ENCODE results near the gene FAM98C.
A peak's percentile ranks its signal among the peaks of the same experiment; 100 is the strongest.
"Not testable (repeated sequence)": the region's sequence is repeated elsewhere in the genome, so short reads cannot be mapped to it uniquely, and the experiment has no call there.

FAM98C gene

GRCh38 chr19:38424272-38424671 lies 21.4 kb downstream of the FAM98C start:
- no peaks in the 10 kb centered on the region for H3K9me3 ChIP-seq (ENCODE audit: control insufficient read depth, low read length)
- no peaks in the 10 kb centered on the region for H3K36me3 ChIP-seq (ENCODE audit: control insufficient read depth, insufficient read depth, low read length)
- no peaks in the 10 kb centered on the region for H3K27me3 ChIP-seq (ENCODE audit: control insufficient read depth, insufficient read depth, low read length, poor library complexity, severe bottlenecking)
- H3K4me3 ChIP-seq (ENCODE audit: insufficient read depth, low read depth, low read length) = no peak overlapping the region
- H3K4me1 ChIP-seq (ENCODE audit: control insufficient read depth, insufficient read depth, low read length) = peaks cover 6% of the 10 kb centered on the region
- no peak overlapping the region for H3K27ac ChIP-seq (ENCODE audit: insufficient read depth, low read depth, low read length, poor library complexity, severe bottlenecking)
- 86 to 87% methylated on average over 5 of the region's 5 CpGs for WGBS, 2 experiments

DNA sequence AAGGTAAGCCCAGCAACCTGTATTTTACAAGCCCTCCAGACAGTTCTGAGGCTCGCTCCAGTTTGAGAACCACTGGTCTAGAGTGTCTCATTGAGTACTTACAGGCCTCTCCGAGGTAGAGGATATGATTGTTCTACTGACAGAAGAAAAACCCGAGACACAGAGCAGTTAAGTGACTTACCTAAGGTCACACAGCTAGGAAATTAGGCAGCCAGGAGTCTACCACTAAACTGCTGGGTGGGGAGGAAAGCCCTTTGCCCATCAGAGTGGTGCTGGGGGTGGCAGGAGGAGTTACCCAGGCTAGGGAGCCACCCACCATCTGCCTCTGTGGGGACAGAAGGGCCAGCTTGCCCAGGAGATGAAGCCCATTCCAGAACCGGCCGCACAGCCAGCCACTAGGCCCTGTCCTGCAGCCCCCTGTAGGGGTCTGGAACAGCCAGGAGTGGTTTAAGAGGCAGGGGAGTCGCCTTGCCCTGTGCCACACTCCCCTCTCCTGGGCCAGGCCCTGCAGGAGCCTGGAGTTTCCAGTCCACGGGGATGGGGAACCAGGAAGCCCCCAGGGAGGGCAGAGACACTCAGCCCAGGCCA lies 22.4 kb downstream of the FAM98C start:
- Histone ChIP-seq H3K36me3 (ENCODE audit: control insufficient read depth, insufficient read depth, low read length) (no peaks in the 10 kb centered on the region), H3K27ac (ENCODE audit: insufficient read depth, low read depth, low read length, poor library complexity, severe bottlenecking) (no peak overlapping the region), H3K4me1 (ENCODE audit: control insufficient read depth, insufficient read depth, low read length) (peaks cover 6% of the 10 kb centered on the region), H3K4me3 (ENCODE audit: insufficient read depth, low read depth, low read length) (no peak overlapping the region), H3K9me3 (ENCODE audit: control insufficient read depth, low read length) (no peaks in the 10 kb centered on the region), H3K27me3 (ENCODE audit: control insufficient read depth, insufficient read depth, low read length, poor library complexity, severe bottlenecking) (no peaks in the 10 kb centered on the region)
- WGBS, 2 experiments = 83 to 85% methylated on average over 7 of the region's 7 CpGs

DNA sequence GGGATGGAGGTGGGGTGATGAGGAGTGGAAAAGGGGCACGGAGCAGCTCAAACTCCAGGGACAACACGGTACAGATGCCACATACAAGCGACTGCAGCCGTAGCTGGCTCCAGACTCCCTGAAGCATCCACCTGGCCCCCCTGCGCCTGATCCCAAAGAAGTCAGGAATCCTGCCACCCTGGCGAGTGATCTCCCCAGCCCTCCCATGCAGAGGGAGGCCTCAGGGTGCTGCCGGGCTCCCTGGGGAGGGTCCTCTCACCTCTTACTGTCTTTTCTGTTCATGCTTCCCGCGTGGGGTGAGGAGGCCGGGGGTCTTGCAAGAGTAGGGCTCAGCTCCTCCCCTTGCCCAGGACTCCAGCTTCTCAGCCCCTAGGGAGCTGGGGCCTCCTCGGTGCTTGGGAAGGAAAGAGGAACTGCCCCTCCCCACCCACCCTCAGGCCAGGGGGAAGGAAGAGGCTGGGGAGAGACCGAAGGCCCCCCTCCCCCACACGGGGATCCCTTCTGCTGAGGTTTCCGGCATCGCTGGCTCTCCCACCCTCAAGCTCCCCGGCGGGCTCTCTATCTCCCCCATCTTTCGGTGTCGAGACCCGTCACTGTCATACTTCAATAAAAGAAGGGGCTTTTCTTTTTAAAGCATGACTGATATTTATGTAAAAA lies 23.0 kb downstream of the FAM98C start, which contains the start of gene RASGRP4:
Gene RASGRP4, minus strand, starts transcription at position 410 of the 657 bp plus-strand sequence. Its CDS starts 128 bp downstream, at position 282.
- 47 to 50% methylated on average over 14 to 18 of the region's 20 CpGs for WGBS, 2 experiments
- no peak within 1 kb of the TSS for H3K27ac ChIP-seq (ENCODE audit: insufficient read depth, low read depth, low read length, poor library complexity, severe bottlenecking)
- H3K4me3 ChIP-seq (ENCODE audit: insufficient read depth, low read depth, low read length) = no peak within 1 kb of the TSS

DNA sequence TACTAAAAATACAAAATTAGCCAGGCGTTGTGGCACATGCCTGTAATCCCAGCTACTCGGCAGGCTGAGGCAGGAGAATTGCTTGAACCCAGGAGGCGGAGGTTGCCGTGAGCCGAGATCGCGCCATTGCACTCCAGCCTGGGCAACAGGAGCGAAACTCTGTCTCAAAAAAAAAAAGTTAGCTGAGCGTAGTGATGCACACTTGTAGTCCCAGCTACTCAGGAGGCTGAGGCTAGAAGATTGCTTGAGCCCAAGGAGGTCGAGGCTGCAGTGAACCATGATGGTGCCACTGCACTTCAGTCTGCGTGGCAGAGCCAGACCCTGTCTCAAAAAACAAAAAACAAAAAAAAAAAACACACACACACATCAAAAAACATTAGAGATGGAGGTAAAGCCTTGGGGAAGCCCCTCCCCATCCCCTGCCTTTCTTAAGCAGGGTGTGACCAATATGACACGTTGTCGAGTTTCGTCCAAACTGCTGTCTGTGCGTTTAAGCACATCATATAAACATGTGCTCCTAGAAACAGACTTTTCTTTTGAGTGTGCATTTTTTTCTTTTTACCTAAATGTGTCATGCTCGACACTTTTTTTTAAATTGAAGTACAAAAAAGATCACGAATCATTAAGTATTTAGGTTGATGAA lies 24.3 kb downstream of the FAM98C start:
- not testable (repeated sequence) for H3K36me3 ChIP-seq (ENCODE audit: control insufficient read depth, insufficient read depth, low read length)

More for the DNA sequence above, 23.0 kb downstream of the FAM98C start, which contains the start of gene RASGRP4:
- Histone ChIP-seq H3K36me3 (ENCODE audit: control insufficient read depth, insufficient read depth, low read length) (no peaks in the 10 kb centered on the region), H3K27me3 (ENCODE audit: control insufficient read depth, insufficient read depth, low read length, poor library complexity, severe bottlenecking) (no peaks in the 10 kb centered on the region), H3K4me1 (ENCODE audit: control insufficient read depth, insufficient read depth, low read length) (peaks cover 6% of the 10 kb centered on the region), H3K9me3 (ENCODE audit: control insufficient read depth, low read length) (no peaks in the 10 kb centered on the region)

GRCh38 chr19:38429055-38429810 lies 26.3 kb downstream of the FAM98C start:
- Histone ChIP-seq H3K27me3 (ENCODE audit: control insufficient read depth, insufficient read depth, low read length, poor library complexity, severe bottlenecking) (no peaks in the 10 kb centered on the region), H3K27ac (ENCODE audit: insufficient read depth, low read depth, low read length, poor library complexity, severe bottlenecking) (no peak overlapping the region), H3K4me3 (ENCODE audit: insufficient read depth, low read depth, low read length) (no peak overlapping the region), H3K9me3 (ENCODE audit: control insufficient read depth, low read length) (no peaks in the 10 kb centered on the region), H3K36me3 (ENCODE audit: control insufficient read depth, insufficient read depth, low read length) (no peaks in the 10 kb centered on the region), H3K4me1 (ENCODE audit: control insufficient read depth, insufficient read depth, low read length) (peaks cover 12% of the 10 kb centered on the region)
- WGBS, 2 experiments = 87 to 88% methylated on average over 14 of the region's 14 CpGs

More for the DNA sequence above, 24.3 kb downstream of the FAM98C start:
- WGBS, 2 experiments = 91 to 92% methylated on average over 17 of the region's 17 CpGs
- not testable (repeated sequence) for H3K9me3 ChIP-seq (ENCODE audit: control insufficient read depth, low read length); H3K4me1 ChIP-seq (ENCODE audit: control insufficient read depth, insufficient read depth, low read length); H3K27ac ChIP-seq (ENCODE audit: insufficient read depth, low read depth, low read length, poor library complexity, severe bottlenecking); H3K4me3 ChIP-seq (ENCODE audit: insufficient read depth, low read depth, low read length); H3K27me3 ChIP-seq (ENCODE audit: control insufficient read depth, insufficient read depth, low read length, poor library complexity, severe bottlenecking)

DNA sequence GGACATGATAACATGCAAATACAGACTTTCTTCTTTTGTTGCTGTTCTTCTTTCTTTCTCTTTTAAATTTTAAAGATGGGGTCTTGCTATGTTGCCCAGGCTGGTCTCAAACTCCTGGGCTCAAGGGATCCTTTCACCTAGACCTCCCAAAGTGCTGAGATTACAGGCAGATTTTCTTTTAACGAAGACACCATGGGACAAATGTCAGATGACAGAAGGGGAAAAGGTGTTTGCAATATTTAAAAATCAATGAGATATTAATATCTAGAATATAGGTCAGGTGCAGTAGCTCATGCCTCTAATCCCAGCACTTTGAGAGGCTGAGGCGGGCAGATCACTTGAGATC lies 26.9 kb downstream of the FAM98C start:
- Histone ChIP-seq H3K27ac (ENCODE audit: insufficient read depth, low read depth, low read length, poor library complexity, severe bottlenecking) (no peak overlapping the region), H3K27me3 (ENCODE audit: control insufficient read depth, insufficient read depth, low read length, poor library complexity, severe bottlenecking) (no peaks in the 10 kb centered on the region), H3K36me3 (ENCODE audit: control insufficient read depth, insufficient read depth, low read length) (no peaks in the 10 kb centered on the region), H3K4me3 (ENCODE audit: insufficient read depth, low read depth, low read length) (no peak overlapping the region), H3K4me1 (ENCODE audit: control insufficient read depth, insufficient read depth, low read length) (peaks cover 18% of the 10 kb centered on the region), H3K9me3 (ENCODE audit: control insufficient read depth, low read length) (no peaks in the 10 kb centered on the region)
- WGBS, 2 experiments = 92 to 100% methylated on average over 1 to 2 of the region's 2 CpGs

- no peaks in the 10 kb centered on the region for H3K9me3 ChIP-seq (ENCODE audit: control insufficient read depth, low read length)
- no peaks in the 10 kb centered on the region for H3K27me3 ChIP-seq (ENCODE audit: control insufficient read depth, insufficient read depth, low read length, poor library complexity, severe bottlenecking)
- no peak overlapping the region for H3K4me3 ChIP-seq (ENCODE audit: insufficient read depth, low read depth, low read length)
- peaks cover 18% of the 10 kb centered on the region for H3K4me1 ChIP-seq (ENCODE audit: control insufficient read depth, insufficient read depth, low read length)
- WGBS, 2 experiments = 94 to 97% methylated on average over 7 of the region's 7 CpGs
- H3K27ac ChIP-seq (ENCODE audit: insufficient read depth, low read depth, low read length, poor library complexity, severe bottlenecking) = no peak overlapping the region
- H3K36me3 ChIP-seq (ENCODE audit: control insufficient read depth, insufficient read depth, low read length) = no peaks in the 10 kb centered on the region
Observed at GRCh38 chr19:38430931-38431330, 28.0 kb downstream of the FAM98C start.

DNA sequence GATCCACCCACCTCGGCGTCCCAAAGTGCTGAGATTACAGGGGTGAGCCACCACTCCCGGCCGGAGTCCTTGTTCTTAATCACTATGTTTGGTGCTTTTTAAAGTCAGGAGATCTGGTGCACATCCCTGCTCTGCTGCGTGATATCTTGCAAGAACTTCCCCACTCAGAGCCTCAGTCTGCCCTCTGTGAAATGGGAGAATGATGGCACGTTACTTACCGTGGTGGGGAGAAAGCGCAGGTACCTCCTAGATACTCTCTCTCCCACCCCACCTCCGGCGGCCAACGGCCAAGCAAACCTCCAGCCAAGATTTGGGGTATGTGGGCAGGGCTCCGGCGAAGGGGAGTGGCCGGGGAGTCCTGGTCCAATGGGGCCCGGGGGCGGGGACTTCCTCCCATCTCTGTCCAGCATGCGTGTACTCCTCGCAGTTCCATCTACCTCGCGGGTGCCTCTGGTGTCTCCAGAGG lies 30.4 kb downstream of the FAM98C start, which contains the start of gene RYR1:
Gene RYR1, plus strand, starts transcription at position 424 of the 466 bp plus-strand sequence. CDS start 139 bp downstream, outside the sequence.
- WGBS, 2 experiments = 17 to 20% methylated on average over 17 to 20 of the region's 20 CpGs
- no peaks in the 10 kb centered on the region for H3K9me3 ChIP-seq (ENCODE audit: control insufficient read depth, low read length)
- no peaks in the 10 kb centered on the region for H3K27me3 ChIP-seq (ENCODE audit: control insufficient read depth, insufficient read depth, low read length, poor library complexity, severe bottlenecking)
- peaks cover 18% of the 10 kb centered on the region for H3K4me1 ChIP-seq (ENCODE audit: control insufficient read depth, insufficient read depth, low read length)
- H3K36me3 ChIP-seq (ENCODE audit: control insufficient read depth, insufficient read depth, low read length) = no peaks in the 10 kb centered on the region
- no peak within 1 kb of the TSS for H3K27ac ChIP-seq (ENCODE audit: insufficient read depth, low read depth, low read length, poor library complexity, severe bottlenecking)
- H3K4me3 ChIP-seq (ENCODE audit: insufficient read depth, low read depth, low read length) = peak within 1 kb of the TSS; percentile 5

- peaks cover 18% of the 10 kb centered on the region for H3K4me1 ChIP-seq (ENCODE audit: control insufficient read depth, insufficient read depth, low read length)
- no peaks in the 10 kb centered on the region for H3K9me3 ChIP-seq (ENCODE audit: control insufficient read depth, low read length)
- peak overlapping the region; percentile 5 for H3K4me3 ChIP-seq (ENCODE audit: insufficient read depth, low read depth, low read length)
- H3K27me3 ChIP-seq (ENCODE audit: control insufficient read depth, insufficient read depth, low read length, poor library complexity, severe bottlenecking) = no peaks in the 10 kb centered on the region
- no peak overlapping the region for H3K27ac ChIP-seq (ENCODE audit: insufficient read depth, low read depth, low read length, poor library complexity, severe bottlenecking)
- H3K36me3 ChIP-seq (ENCODE audit: control insufficient read depth, insufficient read depth, low read length) = no peaks in the 10 kb centered on the region
- WGBS, 2 experiments = 3% methylated on average over 13 of the region's 13 CpGs
Observed at GRCh38 chr19:38434549-38435051, 31.7 kb downstream of the FAM98C start.

Data from ectodermal cell (in vitro differentiated cells).